Transverse colon (tissue), 4 donors: ENCODE results near the gene CFAP61. TPM values are rescaled to one million over a fixed set of nuclear protein-coding genes. Genes with fewer than 3 reads are reported as not detected.
"Not testable (repeated sequence)": the region's sequence is repeated elsewhere in the genome, so short reads cannot be mapped to it uniquely, and the experiment has no call there.

Experiments used
- DNase-seq: peaks from one replicate; pipeline ENCODE4 v3.0.0-alpha.2; 2019
- H3K27ac ChIP-seq, 4 donors: fragments of 200-600 bp; sonication (generic); 2 replicates each; pipeline ENCODE4 v1.5.1; 2016 to 2018; ENCODE audit warnings: inconsistent platforms in 4 of 4
- H3K27me3 ChIP-seq: fragments of 200-600 bp; sonication (generic); 2 replicates; pipeline ENCODE4 v1.5.1; 2017; ENCODE audit warnings: inconsistent platforms
- H3K36me3 ChIP-seq, 4 donors: fragments of 200-600 bp; sonication (generic); 2 replicates each; pipeline ENCODE4 v1.5.1; 2017 to 2019; ENCODE audit warnings: inconsistent platforms in 4 of 4
- H3K4me1 ChIP-seq, 4 donors: fragments of 200-600 bp; sonication (generic); 2 replicates each; pipeline ENCODE4 v1.5.1; 2017 to 2020; ENCODE audit warnings: inconsistent platforms in 4 of 4
- H3K4me3 ChIP-seq, 4 donors: fragments of 200-600 bp; sonication (generic); 1 replicate in 1 of 4; 2 replicates in 3 of 4; pipeline versions ENCODE4 v1.5.1 to v1.6.1; 2017 to 2019; ENCODE audit warnings: inconsistent platforms in 4 of 4
- H3K9me3 ChIP-seq, 2 donors: fragments of 200-600 bp; sonication (generic); 2 replicates each; pipeline ENCODE4 v1.5.1; 2017 to 2019; ENCODE audit warnings: inconsistent platforms in 2 of 2
- CTCF ChIP-seq, 5 experiments: fragments of 200-600 bp in 3 of 5; fragments of 450-650 bp in 2 of 5; sonication (generic) in 3 of 5; IDR thresholded peaks; 1 replicate in 2 of 5; 2 replicates in 3 of 5; pipeline ENCODE4 v1.5.1; 2016 to 2017; ENCODE audit warnings: antibody characterized with exemption in 5 of 5, inconsistent platforms in 3 of 5, mild to moderate bottlenecking in 2 of 5, moderate library complexity in 1 of 5
- EP300 ChIP-seq: sonication (generic); formaldehyde crosslinking; IDR thresholded peaks from one replicate; pipeline ENCODE4 v1.6.1; 2017; ENCODE audit warnings: antibody characterized with exemption, low read depth
- POLR2A ChIP-seq: fragments of 450-650 bp; IDR thresholded peaks from one replicate; pipeline ENCODE4 v1.6.1; 2016; ENCODE audit warnings: antibody characterized with exemption, mild to moderate bottlenecking, moderate library complexity
- POLR2AphosphoS5 ChIP-seq, 3 donors: sonication (generic); formaldehyde crosslinking; IDR thresholded peaks; one replicate each; pipeline ENCODE4 v1.6.1; 2016; ENCODE audit warnings: antibody characterized with exemption in 3 of 3
- WGBS, 2 donors: methylation state at CpG; one replicate each; pipeline ENCODE4 v1.1.5; 2018; ENCODE audit warnings: low coverage in 1 of 2; 5-methylcytosine and 5-hydroxymethylcytosine counted together
- in situ Hi-C, 4 donors: fragments of 200-750 bp; cut with MboI; loops; one replicate each; pipeline versions ENCODE4 v1.15.0 to v1.15.1; 2017; ENCODE audit warnings: low sequenced_read_pairs in 3 of 4, low pct_ligation_motif_present in 1 of 4, low pct_unique_long_range_greater_than_20kb in 1 of 4
- intact Hi-C: fragments of 100-400 bp; cut with DNase I; formaldehyde crosslinking; loops from one replicate; pipeline ENCODE4 v1.15.1; 2023; ENCODE audit warnings: low total_unique reads
- total RNA-seq, 4 donors: library from RNA; depleted of rRNA; stranded (reverse); fragments of >200 nt; gene quantifications; one replicate each; pipeline ENCODE4 v1.1.0, GENCODE V29; 2016

The CFAP61 gene
- total RNA-seq, 4 donors from 2014 or later, result 0.27 TPM; not detected in 3

- Histone ChIP-seq H3K27ac (no peak overlapping the region), H3K4me3 (no peak overlapping the region), H3K9me3 (no peaks in the 10 kb centered on the region), H3K27me3 (no peaks in the 10 kb centered on the region), H3K4me1 (no peaks in the 10 kb centered on the region), H3K36me3 (no peaks in the 10 kb centered on the region)
- no peak for TF ChIP-seq POLR2A
- in situ Hi-C loops, result loop anchor here in 3 of 4 donors (25.0 kb wide), 4 partner anchors 141 to 741 kb away; no protein-coding TSS in a partner anchor
- intact Hi-C loops, result no loop called here
- DNase-seq, result no peak
- WGBS, 2 donors, result 79 to 85% methylated on average over 3 to 11 of the region's 11 CpGs
Observed at GRCh38 chr20:20096421-20096820, 44.1 kb downstream of the CFAP61 start.

- Histone ChIP-seq H3K27me3 (no peaks in the 10 kb centered on the region), H3K4me1 (no peaks in the 10 kb centered on the region), H3K27ac (no peak overlapping the region), H3K9me3 (no peaks in the 10 kb centered on the region), H3K4me3 (no peak overlapping the region), H3K36me3 (no peaks in the 10 kb centered on the region)
- TF ChIP-seq POLR2AphosphoS5 (IDR thresholded peaks at IDR 0.05), result no peak
- TF ChIP-seq CTCF (IDR thresholded peaks at IDR 0.05), result no peak
- no peak for TF ChIP-seq POLR2A
- TF ChIP-seq EP300, result no peak
- DNase-seq, result no peak
- in situ Hi-C loops, result no loop called here
- intact Hi-C loops, result no loop called here
Observed at GRCh38 chr20:20100881-20101280, 48.5 kb downstream of the CFAP61 start.

GRCh38 chr20:20102163-20102562 lies 49.8 kb downstream of the CFAP61 start:
- in situ Hi-C loops, result no loop called here
- TF ChIP-seq EP300 (no peak), CTCF (IDR thresholded peaks at IDR 0.05) (no peak), POLR2A (no peak), POLR2AphosphoS5 (IDR thresholded peaks at IDR 0.05) (no peak)
- H3K4me3 ChIP-seq, result no peak overlapping the region
- no peaks in the 10 kb centered on the region for H3K27me3 ChIP-seq
- no peaks in the 10 kb centered on the region for H3K4me1 ChIP-seq
- DNase-seq, result no peak
- no peak overlapping the region for H3K27ac ChIP-seq
- intact Hi-C loops, result no loop called here
- no peaks in the 10 kb centered on the region for H3K36me3 ChIP-seq
- H3K9me3 ChIP-seq, result no peaks in the 10 kb centered on the region

GRCh38 chr20:20102716-20103258 lies 50.5 kb downstream of the CFAP61 start:
- Histone ChIP-seq H3K27ac (no peak overlapping the region), H3K4me1 (no peaks in the 10 kb centered on the region), H3K9me3 (no peaks in the 10 kb centered on the region), H3K36me3 (no peaks in the 10 kb centered on the region), H3K4me3 (no peak overlapping the region), H3K27me3 (no peaks in the 10 kb centered on the region)
- in situ Hi-C loops, result no loop called here
- no peak for DNase-seq
- intact Hi-C loops, result no loop called here
- TF ChIP-seq CTCF (IDR thresholded peaks at IDR 0.05) (no peak), POLR2A (no peak), EP300 (no peak), POLR2AphosphoS5 (IDR thresholded peaks at IDR 0.05) (no peak)

GRCh38 chr20:20103486-20103885 lies 51.2 kb downstream of the CFAP61 start:
- DNase-seq, result no peak
- in situ Hi-C loops (no loop called here), intact Hi-C loops (no loop called here)
- no peak overlapping the region for H3K27ac ChIP-seq
- no peaks in the 10 kb centered on the region for H3K9me3 ChIP-seq
- no peaks in the 10 kb centered on the region for H3K27me3 ChIP-seq
- no peaks in the 10 kb centered on the region for H3K4me1 ChIP-seq
- no peaks in the 10 kb centered on the region for H3K36me3 ChIP-seq
- no peak overlapping the region for H3K4me3 ChIP-seq
- no peak for TF ChIP-seq POLR2AphosphoS5 (IDR thresholded peaks at IDR 0.05)
- TF ChIP-seq EP300, result no peak
- no peak for TF ChIP-seq POLR2A
- TF ChIP-seq CTCF (IDR thresholded peaks at IDR 0.05), result no peak
- WGBS, 2 donors, result 73 to 88% methylated on average over 2 of the region's 2 CpGs

GRCh38 chr20:20123187-20123586 lies 70.9 kb downstream of the CFAP61 start:
- H3K4me3 ChIP-seq, H3K4me1 ChIP-seq, in situ Hi-C loops, H3K27me3 ChIP-seq, DNase-seq, H3K27ac ChIP-seq, H3K36me3 ChIP-seq, H3K9me3 ChIP-seq, intact Hi-C loops: not testable (repeated sequence)
- WGBS, 2 donors, result 40 to 63% methylated on average over 1 of the region's 1 CpG
